ENCODE measurements around the gene COL1A1. TPM values are rescaled to one million over a fixed set of nuclear protein-coding genes. Genes with fewer than 3 reads are reported as not detected.

Gene COL1A1
- total RNA-seq, 1 experiment from 2014 or later = 4.5 TPM

GRCh38 chr17:50133769-50134099, 67.7 kb downstream of the COL1A1 start:
- Mint-ChIP-seq H3K4me1 (ENCODE audit: insufficient read depth, unreplicated experiment) (peaks cover 2% of the 10 kb centered on the region), H3K27ac (ENCODE audit: low read depth, unreplicated experiment) (no peak overlapping the region), H3K36me3 (ENCODE audit: insufficient read depth, unreplicated experiment) (peaks cover 40% of the 10 kb centered on the region), H3K27me3 (ENCODE audit: insufficient read depth, unreplicated experiment) (peaks cover 6% of the 10 kb centered on the region), H3K4me3 (ENCODE audit: unreplicated experiment) (no peak overlapping the region), H3K9me3 (ENCODE audit: unreplicated experiment) (no peaks in the 10 kb centered on the region)
- CTCF ChIA-PET = no interaction called here
- intact Hi-C loops (cut with micrococcal nuclease) = no loop called here
- POLR2A ChIA-PET = interaction anchor here (0.7 to 1.5 kb wide), 2 partner anchors 105 to 339 kb away, joined by 3 to 4 read pairs; no protein-coding TSS in a partner anchor
- no peak for DNase-seq (ENCODE audit: unreplicated experiment)
- no TSS peak for BruUV-seq (replicated peaks)
- no peak for TF ChIP-seq CTCF (IDR thresholded peaks at IDR 0.05; ENCODE audit: unreplicated experiment)

Other genes with a start within 250 kb of the COL1A1 start
- gene DLX4, start 232.4 kb downstream of the COL1A1 start, total RNA-seq (2022) = 0.32 and 0.56 TPM in 2 replicates
- not detected in 2 replicates for gene DLX3, start 206.4 kb downstream of the COL1A1 start, total RNA-seq (2022)
- 588 and 717 TPM in 2 replicates for gene ITGA3, start 145.5 kb downstream of the COL1A1 start, total RNA-seq (2022)
- 9.9 and 11.2 TPM in 2 replicates for gene PDK2, start 106.3 kb downstream of the COL1A1 start, total RNA-seq (2022)
- 0.09 TPM in 1 of 2 replicates, not detected in the other for gene SAMD14, start 71.5 kb downstream of the COL1A1 start, total RNA-seq (2022)
- 33.4 and 34.8 TPM in 2 replicates for gene PPP1R9B, start 51.0 kb downstream of the COL1A1 start, total RNA-seq (2022)
- not detected in 2 replicates for gene SGCA, start 35.6 kb downstream of the COL1A1 start, total RNA-seq (2022)
- 1.1 and 1.5 TPM in 2 replicates for gene TMEM92, start 72.8 kb upstream of the COL1A1 start, total RNA-seq (2022)
- 9.6 and 14.0 TPM in 2 replicates for gene XYLT2, start 144.5 kb upstream of the COL1A1 start, total RNA-seq (2022)
- 57.2 and 71.5 TPM in 2 replicates for gene MRPL27, start 171.6 kb upstream of the COL1A1 start, total RNA-seq (2022)
- 6.0 and 6.7 TPM in 2 replicates for gene EME1, start 171.6 kb upstream of the COL1A1 start, total RNA-seq (2022)
- gene LRRC59, start 195.9 kb upstream of the COL1A1 start, total RNA-seq (2022) = 306 and 344 TPM in 2 replicates
- 10.5 and 17.8 TPM in 2 replicates for gene ACSF2, start 224.6 kb upstream of the COL1A1 start, total RNA-seq (2022)

Measured in MCF 10A (cell line).